Breast epithelium (tissue), 3 donors: ENCODE measurements around the gene HMOX2.

Experiments used
- POLR2A ChIP-seq: fragments of 450-650 bp; IDR thresholded peaks from one replicate; pipeline ENCODE4 v1.6.1; 2016; ENCODE audit warnings: antibody characterized with exemption, mild to moderate bottlenecking, moderate library complexity
- POLR2AphosphoS5 ChIP-seq, 3 donors: sonication (generic); formaldehyde crosslinking; IDR thresholded peaks; one replicate each; pipeline ENCODE4 v1.6.1; 2017; ENCODE audit warnings: antibody characterized with exemption in 3 of 3
- TF ChIP-seq, protein P1 (sequence below), 3 donors: fragments of 450-650 bp; IDR thresholded peaks; one replicate each; pipeline ENCODE4 v1.5.1; 2016 to 2017; ENCODE audit warnings: antibody characterized with exemption in 3 of 3, mild to moderate bottlenecking in 3 of 3, moderate library complexity in 3 of 3

DNA sequence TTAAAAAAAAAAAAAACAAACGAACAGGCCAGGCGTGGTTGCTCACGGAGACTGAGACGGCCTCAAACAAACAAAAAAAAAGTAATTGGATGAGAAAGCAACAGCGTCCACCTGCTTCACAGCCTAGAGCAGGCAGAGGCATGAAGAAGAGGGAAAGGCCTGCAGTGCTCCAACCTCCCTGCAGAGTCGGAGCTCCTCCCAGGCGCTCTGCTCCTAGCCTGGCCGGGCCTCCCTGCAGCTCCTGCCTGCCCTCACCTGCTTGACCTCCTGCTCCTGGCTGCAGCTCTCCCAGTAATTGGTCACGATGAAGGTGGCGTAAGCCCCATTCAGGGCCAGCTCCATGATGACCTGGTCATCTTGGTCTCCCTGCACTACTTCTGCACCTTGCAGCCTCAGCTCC lies 7.2 kb upstream of the HMOX2 start:
- TF ChIP-seq, protein P1, sequence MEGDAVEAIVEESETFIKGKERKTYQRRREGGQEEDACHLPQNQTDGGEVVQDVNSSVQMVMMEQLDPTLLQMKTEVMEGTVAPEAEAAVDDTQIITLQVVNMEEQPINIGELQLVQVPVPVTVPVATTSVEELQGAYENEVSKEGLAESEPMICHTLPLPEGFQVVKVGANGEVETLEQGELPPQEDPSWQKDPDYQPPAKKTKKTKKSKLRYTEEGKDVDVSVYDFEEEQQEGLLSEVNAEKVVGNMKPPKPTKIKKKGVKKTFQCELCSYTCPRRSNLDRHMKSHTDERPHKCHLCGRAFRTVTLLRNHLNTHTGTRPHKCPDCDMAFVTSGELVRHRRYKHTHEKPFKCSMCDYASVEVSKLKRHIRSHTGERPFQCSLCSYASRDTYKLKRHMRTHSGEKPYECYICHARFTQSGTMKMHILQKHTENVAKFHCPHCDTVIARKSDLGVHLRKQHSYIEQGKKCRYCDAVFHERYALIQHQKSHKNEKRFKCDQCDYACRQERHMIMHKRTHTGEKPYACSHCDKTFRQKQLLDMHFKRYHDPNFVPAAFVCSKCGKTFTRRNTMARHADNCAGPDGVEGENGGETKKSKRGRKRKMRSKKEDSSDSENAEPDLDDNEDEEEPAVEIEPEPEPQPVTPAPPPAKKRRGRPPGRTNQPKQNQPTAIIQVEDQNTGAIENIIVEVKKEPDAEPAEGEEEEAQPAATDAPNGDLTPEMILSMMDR (IDR thresholded peaks at IDR 0.05) = no peak
- TF ChIP-seq POLR2A (no peak), POLR2AphosphoS5 (IDR thresholded peaks at IDR 0.05) (no peak)
